Parathyroid adenoma (tissue), 2 donors: ENCODE data around the gene GFRAL.
"Not testable (repeated sequence)": the region's sequence is repeated elsewhere in the genome, so short reads cannot be mapped to it uniquely, and the experiment has no call there.

Experiments used
- H2AFZ ChIP-seq: fragments of 300-600 bp; sonication (generic); one replicate; pipeline ENCODE4 v1.7.0; 2017; ENCODE audit warnings: antibody characterized with exemption, mild to moderate bottlenecking
- H3K27ac ChIP-seq: fragments of 300-600 bp; sonication (generic); one replicate; pipeline ENCODE4 v1.7.0; 2017
- H3K27me3 ChIP-seq: fragments of 300-600 bp; sonication (generic); one replicate; pipeline ENCODE4 v1.7.0; 2017; ENCODE audit warnings: low read length; ENCODE audit not compliant: control insufficient read depth, insufficient read depth
- H3K36me3 ChIP-seq: fragments of 300-600 bp; sonication (generic); one replicate; pipeline ENCODE4 v1.7.0; 2017; ENCODE audit warnings: low read length; ENCODE audit not compliant: control insufficient read depth, insufficient read depth
- H3K4me1 ChIP-seq: fragments of 300-600 bp; sonication (generic); one replicate; pipeline ENCODE4 v1.7.0; 2017; ENCODE audit warnings: control low read depth
- H3K4me2 ChIP-seq: fragments of 300-600 bp; sonication (generic); one replicate; pipeline ENCODE4 v1.7.0; 2017; ENCODE audit warnings: low read length
- H3K4me3 ChIP-seq: fragments of 300-600 bp; sonication (generic); one replicate; pipeline ENCODE4 v1.7.0; 2017; ENCODE audit warnings: low read depth, low read length
- H3K79me2 ChIP-seq: fragments of 300-600 bp; sonication (generic); one replicate; pipeline ENCODE4 v1.7.0; 2017; ENCODE audit warnings: control low read depth
- H3K9ac ChIP-seq: fragments of 300-600 bp; sonication (generic); one replicate; pipeline ENCODE4 v1.7.0; 2017; ENCODE audit warnings: mild to moderate bottlenecking
- H3K9me3 ChIP-seq: fragments of 300-600 bp; sonication (generic); one replicate; pipeline ENCODE4 v1.7.0; 2017; ENCODE audit warnings: low read length; ENCODE audit not compliant: control insufficient read depth
- TF ChIP-seq, protein P1 (sequence below): fragments of 300-600 bp; sonication (generic); IDR thresholded peaks from one replicate; pipeline ENCODE4 v1.7.0; 2017; ENCODE audit warnings: antibody characterized with exemption, mild to moderate bottlenecking
- donor health status: primary hyperparathyroidism.

The GFRAL gene

DNA sequence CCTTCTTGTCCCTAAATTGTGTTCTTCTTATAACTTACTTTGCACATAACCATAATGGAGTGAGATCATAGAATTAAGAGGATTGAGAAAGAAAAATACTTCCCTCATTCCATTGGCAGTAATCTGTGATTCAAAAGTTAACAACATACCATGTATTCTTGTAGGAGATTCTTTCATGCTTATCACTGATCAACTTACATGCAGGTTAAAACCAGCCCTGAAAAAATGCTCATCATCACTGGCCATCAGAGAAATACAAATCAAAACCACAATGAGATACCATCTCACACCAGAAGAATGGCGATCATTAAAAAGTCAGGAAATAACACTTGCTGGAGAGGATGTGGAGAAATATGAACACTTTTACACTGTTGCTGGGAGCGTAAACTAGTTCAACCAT, 36.5 kb upstream of the GFRAL start:
- H2AFZ ChIP-seq: no peak overlapping the region
- TF ChIP-seq, protein P1, sequence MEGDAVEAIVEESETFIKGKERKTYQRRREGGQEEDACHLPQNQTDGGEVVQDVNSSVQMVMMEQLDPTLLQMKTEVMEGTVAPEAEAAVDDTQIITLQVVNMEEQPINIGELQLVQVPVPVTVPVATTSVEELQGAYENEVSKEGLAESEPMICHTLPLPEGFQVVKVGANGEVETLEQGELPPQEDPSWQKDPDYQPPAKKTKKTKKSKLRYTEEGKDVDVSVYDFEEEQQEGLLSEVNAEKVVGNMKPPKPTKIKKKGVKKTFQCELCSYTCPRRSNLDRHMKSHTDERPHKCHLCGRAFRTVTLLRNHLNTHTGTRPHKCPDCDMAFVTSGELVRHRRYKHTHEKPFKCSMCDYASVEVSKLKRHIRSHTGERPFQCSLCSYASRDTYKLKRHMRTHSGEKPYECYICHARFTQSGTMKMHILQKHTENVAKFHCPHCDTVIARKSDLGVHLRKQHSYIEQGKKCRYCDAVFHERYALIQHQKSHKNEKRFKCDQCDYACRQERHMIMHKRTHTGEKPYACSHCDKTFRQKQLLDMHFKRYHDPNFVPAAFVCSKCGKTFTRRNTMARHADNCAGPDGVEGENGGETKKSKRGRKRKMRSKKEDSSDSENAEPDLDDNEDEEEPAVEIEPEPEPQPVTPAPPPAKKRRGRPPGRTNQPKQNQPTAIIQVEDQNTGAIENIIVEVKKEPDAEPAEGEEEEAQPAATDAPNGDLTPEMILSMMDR: no peak
- no peak overlapping the region for H3K27ac ChIP-seq
- no peaks in the 10 kb centered on the region for H3K27me3 ChIP-seq
- H3K4me1 ChIP-seq: no peaks in the 10 kb centered on the region
- H3K4me3 ChIP-seq: no peak overlapping the region
- H3K9me3 ChIP-seq: no peaks in the 10 kb centered on the region
- no peaks in the 10 kb centered on the region for H3K79me2 ChIP-seq
- no peaks in the 10 kb centered on the region for H3K36me3 ChIP-seq
- H3K9ac ChIP-seq: no peak overlapping the region
- H3K4me2 ChIP-seq: no peak overlapping the region

DNA sequence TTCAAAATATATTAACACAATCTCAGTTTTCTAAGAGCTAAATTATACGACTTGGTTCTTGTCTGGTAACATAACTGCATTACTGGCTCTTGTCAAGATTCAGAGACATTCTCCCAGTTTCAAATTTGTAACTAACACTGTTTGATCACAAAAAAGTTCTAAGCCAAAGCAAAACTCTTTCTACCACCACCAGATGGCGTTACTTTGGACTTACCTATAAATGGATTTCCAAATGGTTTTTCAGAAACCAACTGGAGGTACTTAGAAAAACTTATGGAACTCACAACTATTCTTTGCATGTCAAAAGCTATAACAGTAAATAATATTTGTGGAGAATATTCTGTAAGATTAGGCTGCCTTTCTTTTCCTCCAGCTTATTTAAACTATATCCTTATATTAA, 34.2 kb upstream of the GFRAL start:
- H3K9me3 ChIP-seq: no peaks in the 10 kb centered on the region
- no peak overlapping the region for H2AFZ ChIP-seq
- no peaks in the 10 kb centered on the region for H3K79me2 ChIP-seq
- H3K27me3 ChIP-seq: no peaks in the 10 kb centered on the region
- TF ChIP-seq, protein P1: no peak
- no peak overlapping the region for H3K9ac ChIP-seq
- no peak overlapping the region for H3K27ac ChIP-seq
- H3K4me3 ChIP-seq: no peak overlapping the region
- no peaks in the 10 kb centered on the region for H3K4me1 ChIP-seq
- H3K4me2 ChIP-seq: no peak overlapping the region
- H3K36me3 ChIP-seq: no peaks in the 10 kb centered on the region

DNA sequence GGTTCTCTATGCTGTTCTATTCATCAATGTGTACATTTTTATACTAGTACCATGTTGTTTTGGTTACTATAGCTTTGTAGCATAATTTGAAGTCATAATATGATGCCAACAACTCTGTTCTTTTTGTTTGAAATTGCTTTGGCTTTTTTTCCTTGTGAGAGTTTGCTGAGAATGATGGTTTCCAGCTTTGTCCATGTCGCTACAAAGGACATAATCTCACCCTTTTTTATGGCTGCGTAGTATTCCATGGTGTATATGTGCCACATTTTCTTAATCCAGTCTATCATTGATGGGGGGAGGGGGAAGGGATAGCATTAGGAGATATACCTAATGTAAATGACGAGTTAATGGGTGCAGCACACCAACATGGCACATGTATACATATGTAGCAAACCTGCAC, 30.1 kb upstream of the GFRAL start:
- not testable (repeated sequence) for H3K27me3 ChIP-seq, H3K79me2 ChIP-seq, H3K4me1 ChIP-seq, H3K9ac ChIP-seq, H3K9me3 ChIP-seq, H3K4me2 ChIP-seq, H3K4me3 ChIP-seq, H3K27ac ChIP-seq, H2AFZ ChIP-seq, H3K36me3 ChIP-seq

DNA sequence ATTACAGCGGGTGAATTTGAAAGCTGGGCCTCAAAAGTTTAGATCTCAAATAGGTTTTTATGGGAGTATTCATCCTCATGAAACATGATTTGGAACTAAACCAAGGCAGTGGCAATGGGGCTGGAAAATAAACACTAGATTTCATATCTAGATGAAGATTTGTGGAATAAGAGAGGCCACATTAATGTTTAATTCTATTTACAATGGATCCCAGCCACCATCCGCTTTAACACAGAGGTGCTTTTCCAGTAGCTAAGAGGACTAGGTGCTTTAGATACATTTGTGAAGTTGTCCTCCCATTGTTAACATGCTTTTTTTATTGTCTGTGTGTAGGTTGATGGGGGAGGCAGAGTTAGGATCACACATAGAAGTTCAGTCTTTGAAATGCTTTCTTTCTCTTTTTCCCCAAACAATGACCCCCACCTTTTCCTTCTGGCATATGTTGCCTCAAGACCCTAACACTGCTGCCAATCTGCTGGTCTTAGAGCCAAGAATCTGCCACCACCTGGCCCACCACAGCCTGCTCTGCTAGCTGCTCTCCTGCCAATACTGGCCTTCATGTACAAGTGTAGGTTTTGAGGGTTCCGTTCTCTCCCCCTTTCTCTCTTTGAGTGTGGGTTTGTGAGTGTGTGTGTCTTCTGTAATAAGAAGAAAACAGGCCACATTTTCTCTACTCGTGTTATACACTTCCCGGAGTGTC, 27.8 kb upstream of the GFRAL start:
- H3K4me2 ChIP-seq: no peak overlapping the region
- no peak overlapping the region for H3K9ac ChIP-seq
- no peaks in the 10 kb centered on the region for H3K79me2 ChIP-seq
- no peak overlapping the region for H2AFZ ChIP-seq
- no peaks in the 10 kb centered on the region for H3K9me3 ChIP-seq
- no peak overlapping the region for H3K4me3 ChIP-seq
- no peaks in the 10 kb centered on the region for H3K36me3 ChIP-seq
- TF ChIP-seq, protein P1: no peak
- no peaks in the 10 kb centered on the region for H3K27me3 ChIP-seq
- no peak overlapping the region for H3K27ac ChIP-seq
- no peaks in the 10 kb centered on the region for H3K4me1 ChIP-seq

DNA sequence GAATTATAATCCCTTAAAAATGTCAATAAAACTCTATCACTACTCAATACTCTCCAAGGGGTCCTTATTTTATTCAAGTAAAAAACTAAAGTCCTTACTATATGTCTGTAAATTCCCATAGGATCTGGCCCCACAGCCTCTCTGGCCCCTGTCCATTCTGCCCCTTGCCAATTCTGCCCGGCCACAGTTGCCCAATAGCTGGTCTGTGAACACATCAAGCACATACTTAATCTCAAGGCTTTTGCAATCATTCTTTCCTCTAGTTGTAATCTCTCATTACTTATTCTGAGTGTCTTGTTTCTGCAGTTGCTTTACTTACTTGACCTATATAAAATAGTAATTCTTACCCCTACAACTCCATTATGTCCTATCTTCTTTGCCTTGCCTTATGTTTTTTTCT, 22.5 kb upstream of the GFRAL start:
- no peaks in the 10 kb centered on the region for H3K9me3 ChIP-seq
- H2AFZ ChIP-seq: no peak overlapping the region
- TF ChIP-seq, protein P1: no peak

More for the DNA sequence above, 22.5 kb upstream of the GFRAL start:
- H3K4me3 ChIP-seq: no peak overlapping the region
- H3K9ac ChIP-seq: no peak overlapping the region
- no peak overlapping the region for H3K27ac ChIP-seq
- H3K27me3 ChIP-seq: no peaks in the 10 kb centered on the region
- H3K4me1 ChIP-seq: no peaks in the 10 kb centered on the region
- no peaks in the 10 kb centered on the region for H3K79me2 ChIP-seq
- no peaks in the 10 kb centered on the region for H3K36me3 ChIP-seq
- no peak overlapping the region for H3K4me2 ChIP-seq
